ENCODE results near the gene STXBP4.

The STXBP4 gene

DNA sequence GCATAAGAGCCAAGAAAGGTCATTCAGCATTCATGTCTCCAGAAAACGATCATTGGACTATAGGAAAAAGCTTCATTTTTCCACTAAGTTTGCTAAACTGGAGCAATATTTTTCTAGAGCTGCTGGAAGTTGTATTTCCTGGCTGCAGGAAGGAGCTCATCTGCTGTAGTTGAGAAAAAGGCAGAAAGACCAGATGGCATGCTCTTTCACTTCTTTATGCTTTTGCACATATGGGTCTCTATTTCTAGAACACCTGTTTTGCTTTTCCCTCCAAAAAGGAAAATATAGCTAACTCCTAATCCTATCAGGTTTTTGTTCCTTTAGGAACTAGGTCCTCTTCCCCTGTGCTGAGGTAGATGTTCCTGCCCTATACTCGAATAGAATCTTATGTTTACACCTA, 234.3 kb downstream of the STXBP4 start:
- TF ChIP-seq, protein P1, sequence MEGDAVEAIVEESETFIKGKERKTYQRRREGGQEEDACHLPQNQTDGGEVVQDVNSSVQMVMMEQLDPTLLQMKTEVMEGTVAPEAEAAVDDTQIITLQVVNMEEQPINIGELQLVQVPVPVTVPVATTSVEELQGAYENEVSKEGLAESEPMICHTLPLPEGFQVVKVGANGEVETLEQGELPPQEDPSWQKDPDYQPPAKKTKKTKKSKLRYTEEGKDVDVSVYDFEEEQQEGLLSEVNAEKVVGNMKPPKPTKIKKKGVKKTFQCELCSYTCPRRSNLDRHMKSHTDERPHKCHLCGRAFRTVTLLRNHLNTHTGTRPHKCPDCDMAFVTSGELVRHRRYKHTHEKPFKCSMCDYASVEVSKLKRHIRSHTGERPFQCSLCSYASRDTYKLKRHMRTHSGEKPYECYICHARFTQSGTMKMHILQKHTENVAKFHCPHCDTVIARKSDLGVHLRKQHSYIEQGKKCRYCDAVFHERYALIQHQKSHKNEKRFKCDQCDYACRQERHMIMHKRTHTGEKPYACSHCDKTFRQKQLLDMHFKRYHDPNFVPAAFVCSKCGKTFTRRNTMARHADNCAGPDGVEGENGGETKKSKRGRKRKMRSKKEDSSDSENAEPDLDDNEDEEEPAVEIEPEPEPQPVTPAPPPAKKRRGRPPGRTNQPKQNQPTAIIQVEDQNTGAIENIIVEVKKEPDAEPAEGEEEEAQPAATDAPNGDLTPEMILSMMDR (IDR thresholded peaks at IDR 0.05; ENCODE audit: borderline replicate concordance, control extremely low read depth, extremely low read depth, insufficient read depth, missing control alignments) = no peak
- in situ Hi-C loops (cut with MboI; ENCODE audit: low sequenced_read_pairs, unreplicated experiment) = no loop called here

DNA sequence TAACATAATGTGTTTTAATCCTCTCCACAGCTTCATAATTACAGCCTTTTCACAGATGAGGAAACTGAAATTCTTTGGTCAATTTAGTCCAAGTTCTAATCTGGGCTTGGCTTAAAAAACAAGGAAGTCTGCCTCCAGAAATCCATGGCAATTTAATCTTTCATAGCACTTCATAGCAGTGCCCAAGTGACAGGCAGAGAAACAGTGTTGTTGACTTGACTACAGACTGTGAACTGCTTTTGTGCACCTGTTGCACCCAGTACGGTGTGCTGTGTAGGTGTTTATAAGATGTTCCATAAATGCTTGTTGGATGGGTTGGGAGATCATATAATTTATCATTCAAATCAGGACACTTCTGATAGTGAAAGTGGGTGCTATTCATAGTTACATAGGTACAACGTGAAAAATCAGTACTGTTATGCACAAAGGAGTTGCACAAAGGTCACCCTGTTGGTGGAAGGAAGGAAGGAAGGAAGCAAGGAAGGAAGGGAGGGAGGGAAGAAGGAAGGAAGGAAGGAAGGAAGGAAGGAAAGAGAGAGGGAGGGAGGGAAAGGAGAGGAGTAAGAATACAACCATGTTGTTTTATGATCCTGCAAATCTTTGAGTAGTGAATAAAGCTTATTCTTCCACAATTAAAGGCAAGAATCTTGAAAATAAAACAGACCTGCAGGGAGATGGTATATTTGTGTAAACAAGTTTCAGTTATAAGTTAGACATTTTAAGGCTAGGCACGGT, 239.7 kb downstream of the STXBP4 start:
- DNase-seq (ENCODE audit: low spot score) = no peak
- in situ Hi-C loops (cut with MboI; ENCODE audit: low sequenced_read_pairs, unreplicated experiment) = no loop called here
- TF ChIP-seq, protein P1 (IDR thresholded peaks at IDR 0.05; ENCODE audit: borderline replicate concordance, control extremely low read depth, extremely low read depth, insufficient read depth, missing control alignments) = no peak

More for the DNA sequence above, 234.3 kb downstream of the STXBP4 start:
- no peak for DNase-seq (ENCODE audit: low spot score)

DNA sequence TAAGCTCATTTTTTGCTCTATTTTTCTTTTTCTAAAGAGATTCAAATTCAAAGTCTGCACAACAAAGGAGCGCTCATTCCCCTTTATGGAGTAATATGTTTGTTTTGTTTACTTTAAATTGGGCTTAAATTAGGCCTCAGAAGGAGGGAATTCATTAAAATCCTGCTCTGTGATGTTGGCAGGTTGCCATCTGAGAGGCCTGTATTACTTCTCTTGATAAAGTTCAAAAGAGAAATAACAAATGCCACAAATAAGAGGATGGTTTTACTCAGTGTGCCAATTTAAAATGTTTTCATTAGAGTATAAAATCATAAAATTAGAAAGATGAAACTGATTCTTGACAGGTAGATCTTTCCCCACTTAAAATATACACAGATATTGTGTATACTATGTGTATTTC, 241.7 kb downstream of the STXBP4 start:
- TF ChIP-seq, protein P1 (IDR thresholded peaks at IDR 0.05; ENCODE audit: borderline replicate concordance, control extremely low read depth, extremely low read depth, insufficient read depth, missing control alignments) = no peak
- DNase-seq (ENCODE audit: low spot score) = no peak
- in situ Hi-C loops (cut with MboI; ENCODE audit: low sequenced_read_pairs, unreplicated experiment) = no loop called here

DNA sequence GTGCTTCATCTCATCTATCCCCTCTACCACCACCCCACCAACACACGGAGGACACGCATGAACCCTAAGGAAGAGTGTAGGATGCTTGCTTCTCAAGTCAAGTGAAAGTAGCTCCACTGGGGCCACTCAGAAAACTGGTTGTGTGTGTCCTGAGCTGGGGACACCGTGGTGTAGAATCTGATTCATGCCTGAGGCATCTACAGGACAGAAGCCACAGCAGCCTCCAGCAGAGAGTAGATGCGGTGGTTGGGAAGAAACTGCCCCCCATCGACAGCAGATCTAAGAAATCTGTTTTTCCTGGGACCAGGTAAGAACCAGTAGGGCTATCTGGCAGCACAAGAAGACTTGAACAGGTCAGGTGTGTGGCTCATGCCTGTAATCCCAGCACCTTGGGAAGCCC, 244.3 kb downstream of the STXBP4 start:
- TF ChIP-seq, protein P1 (IDR thresholded peaks at IDR 0.05; ENCODE audit: borderline replicate concordance, control extremely low read depth, extremely low read depth, insufficient read depth, missing control alignments) = no peak
- in situ Hi-C loops (cut with MboI; ENCODE audit: low sequenced_read_pairs, unreplicated experiment) = no loop called here
- no peak for DNase-seq (ENCODE audit: low spot score)

DNA sequence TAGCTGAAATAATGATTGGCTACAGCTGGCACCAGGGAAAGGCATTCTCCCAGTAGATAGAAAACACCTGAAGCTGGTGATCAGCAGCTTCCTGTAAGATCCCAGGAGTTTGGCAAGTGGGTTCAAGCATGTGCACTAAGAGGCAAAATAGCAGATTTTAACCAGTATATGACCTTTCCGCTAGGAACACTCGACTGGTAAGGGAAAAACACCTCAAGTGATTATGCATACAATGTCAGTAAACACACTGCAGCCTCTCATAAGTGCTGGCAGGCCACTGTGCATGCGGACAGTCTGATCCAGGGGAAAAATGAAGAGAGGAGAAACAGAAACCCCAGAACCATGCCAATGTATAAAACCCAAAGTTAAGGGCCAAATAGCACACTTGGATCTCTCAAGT, 247.1 kb downstream of the STXBP4 start:
- in situ Hi-C loops (cut with MboI; ENCODE audit: low sequenced_read_pairs, unreplicated experiment) = no loop called here
- no peak for DNase-seq (ENCODE audit: low spot score)
- TF ChIP-seq, protein P1 (IDR thresholded peaks at IDR 0.05; ENCODE audit: borderline replicate concordance, control extremely low read depth, extremely low read depth, insufficient read depth, missing control alignments) = no peak

DNA sequence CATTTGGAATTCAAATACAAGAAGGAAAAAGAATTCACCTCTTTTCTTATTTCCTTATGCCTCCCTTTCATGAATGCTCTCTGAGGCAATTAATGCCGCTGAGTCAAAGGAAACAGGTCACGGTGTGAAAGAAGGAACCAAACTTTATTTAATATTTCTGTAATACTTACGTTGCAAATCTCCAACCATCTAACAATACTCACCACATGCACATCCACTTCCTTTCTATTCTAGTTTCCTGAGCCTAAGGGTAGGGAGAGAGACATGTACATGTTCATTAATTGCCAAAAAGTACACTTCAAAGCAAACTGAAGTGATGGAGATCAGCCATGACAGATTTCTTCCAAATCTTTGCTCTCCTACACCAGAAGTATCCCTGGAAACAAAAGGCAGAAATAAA, 248.3 kb downstream of the STXBP4 start:
- TF ChIP-seq, protein P1 (IDR thresholded peaks at IDR 0.05; ENCODE audit: borderline replicate concordance, control extremely low read depth, extremely low read depth, insufficient read depth, missing control alignments) = no peak
- DNase-seq (ENCODE audit: low spot score) = no peak
- in situ Hi-C loops (cut with MboI; ENCODE audit: low sequenced_read_pairs, unreplicated experiment) = no loop called here
